ENCODE results near the gene ECD. TPM values are rescaled to one million over a fixed set of nuclear protein-coding genes. Genes with fewer than 3 reads are reported as not detected.

The ECD gene
- total RNA-seq, 3 donors from 2014 or later (not counting 1 experiment from before 2014, with no cell fraction given) = 48.4 to 53.6 (median 52.1) TPM

DNA sequence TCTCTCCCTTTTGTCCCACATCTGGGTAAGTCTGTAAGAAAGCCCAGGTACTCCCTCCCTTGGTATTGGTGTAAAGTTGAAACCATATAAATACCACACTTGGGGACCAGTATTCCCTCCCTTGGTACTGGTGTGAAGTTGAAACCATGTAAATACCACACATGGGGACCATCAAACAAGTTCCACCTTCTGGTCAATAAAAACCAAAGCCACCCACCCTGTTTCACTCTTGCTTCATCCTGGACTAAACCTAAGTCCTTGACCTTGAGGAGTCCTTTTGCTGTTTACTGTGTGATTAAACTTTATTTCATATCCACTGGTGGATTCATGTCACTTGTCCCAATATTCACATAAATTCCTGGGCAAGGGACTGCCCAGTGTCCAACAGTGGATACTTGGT, 79.5 kb downstream of the ECD start:
- Mint-ChIP-seq H3K27me3 (ENCODE audit: low read depth in 2 of 2) (no peaks in the 10 kb centered on the region), H3K4me3 (no peak overlapping the region), H3K27ac (no peak overlapping the region), H3K4me1 (peaks cover 5 to 8% of the 10 kb centered on the region in 2 donors), H3K36me3 (no peaks in the 10 kb centered on the region), H3K9me3 (no peaks in the 10 kb centered on the region)
- intact Hi-C loops (cut with micrococcal nuclease) = no loop called here
- Histone ChIP-seq H3K9me3 (ENCODE audit: control insufficient read depth, insufficient read depth, low read length) (no peaks in the 10 kb centered on the region), H3K27me3 (ENCODE audit: control insufficient read depth, insufficient read depth, low read length) (no peaks in the 10 kb centered on the region), H3K36me3 (ENCODE audit: control insufficient read depth, insufficient read depth, low read length) (no peaks in the 10 kb centered on the region), H3K4me1 (ENCODE audit: control insufficient read depth, insufficient read depth, low read length) (no peaks in the 10 kb centered on the region), H3K27ac (ENCODE audit: low read length) (no peak overlapping the region), H3K4me3 (ENCODE audit: low read length) (no peak overlapping the region)
- no peak for TF ChIP-seq CTCF (IDR thresholded peaks at IDR 0.05)
- no peak for ATAC-seq
- no peak for DNase-seq

GRCh38 chr10:73086816-73087215, 81.0 kb downstream of the ECD start:
- no peak overlapping the region for H3K27ac ChIP-seq (ENCODE audit: low read length)
- no peaks in the 10 kb centered on the region for H3K4me1 ChIP-seq (ENCODE audit: control insufficient read depth, insufficient read depth, low read length)
- no peaks in the 10 kb centered on the region for H3K27me3 Mint-ChIP-seq (ENCODE audit: low read depth in 2 of 2)
- ATAC-seq (no peak), DNase-seq (no peak)
- H3K36me3 ChIP-seq (ENCODE audit: control insufficient read depth, insufficient read depth, low read length) = no peaks in the 10 kb centered on the region
- no peaks in the 10 kb centered on the region for H3K27me3 ChIP-seq (ENCODE audit: control insufficient read depth, insufficient read depth, low read length)
- intact Hi-C loops (cut with micrococcal nuclease) = no loop called here
- H3K36me3 Mint-ChIP-seq = no peaks in the 10 kb centered on the region
- no peaks in the 10 kb centered on the region for H3K9me3 Mint-ChIP-seq
- no peaks in the 10 kb centered on the region for H3K9me3 ChIP-seq (ENCODE audit: control insufficient read depth, insufficient read depth, low read length)
- 81% methylated on average over 3 of the region's 4 CpGs for WGBS (ENCODE audit: insufficient coverage)
- no peak overlapping the region for H3K4me3 Mint-ChIP-seq
- H3K4me3 ChIP-seq (ENCODE audit: low read length) = no peak overlapping the region
- H3K27ac Mint-ChIP-seq = no peak overlapping the region
- no peak for TF ChIP-seq CTCF (IDR thresholded peaks at IDR 0.05)
- peaks cover 5 to 11% of the 10 kb centered on the region in 2 donors for H3K4me1 Mint-ChIP-seq

GRCh38 chr10:73084209-73084608, 83.6 kb downstream of the ECD start:
- Mint-ChIP-seq H3K4me1 (peaks cover 5 to 11% of the 10 kb centered on the region in 2 donors), H3K36me3 (no peaks in the 10 kb centered on the region), H3K4me3 (no peak overlapping the region), H3K27ac (no peak overlapping the region), H3K9me3 (no peaks in the 10 kb centered on the region), H3K27me3 (ENCODE audit: low read depth in 2 of 2) (no peaks in the 10 kb centered on the region)
- no peaks in the 10 kb centered on the region for H3K9me3 ChIP-seq (ENCODE audit: control insufficient read depth, insufficient read depth, low read length)
- no peaks in the 10 kb centered on the region for H3K36me3 ChIP-seq (ENCODE audit: control insufficient read depth, insufficient read depth, low read length)
- intact Hi-C loops (cut with micrococcal nuclease) = no loop called here
- WGBS (ENCODE audit: insufficient coverage) = 91% methylated on average over 2 of the region's 5 CpGs
- H3K4me3 ChIP-seq (ENCODE audit: low read length) = no peak overlapping the region
- DNase-seq = no peak
- H3K4me1 ChIP-seq (ENCODE audit: control insufficient read depth, insufficient read depth, low read length) = no peaks in the 10 kb centered on the region
- no peak overlapping the region for H3K27ac ChIP-seq (ENCODE audit: low read length)
- no peak for TF ChIP-seq CTCF (IDR thresholded peaks at IDR 0.05)
- ATAC-seq = no peak
- H3K27me3 ChIP-seq (ENCODE audit: control insufficient read depth, insufficient read depth, low read length) = no peaks in the 10 kb centered on the region

Other genes with a start within 250 kb of the ECD start
- not detected for gene PLA2G12B, start 213.2 kb downstream of the ECD start, total RNA-seq
- 10 to 100 TPM; 13.0 to 16.3 (median 13.9) TPM for gene P4HA1, start 71.1 kb downstream of the ECD start, total RNA-seq
- gene NUDT13, start 57.6 kb downstream of the ECD start, total RNA-seq = 1 to 10 TPM in 1 of 3 donors, under 1 TPM in 2; 0.35 to 1.3 (median 0.65) TPM
- 10 to 100 TPM; 12.7 to 17.6 (median 12.8) TPM for gene FAM149B1, start 111 bp upstream of the ECD start, total RNA-seq
- gene DNAJC9, start 79.2 kb upstream of the ECD start, total RNA-seq = 10 to 100 TPM; 14.1 to 19.0 (median 17.4) TPM
- 10 to 100 TPM; 28.2 to 39.4 (median 31.4) TPM for gene MRPS16, start 84.6 kb upstream of the ECD start, total RNA-seq
- gene CFAP70, start 190.9 kb upstream of the ECD start, total RNA-seq = 1 to 10 TPM in 1 of 3 donors, under 1 TPM in 2; 0.28 to 2.9 (median 0.95) TPM
- gene ANXA7, start 246.1 kb upstream of the ECD start, total RNA-seq = 10 to 100 TPM; 61.0 to 82.0 (median 72.5) TPM

Data from natural killer cell (primary cell).